Central memory CD8-positive, alpha-beta T cell (primary cell): ENCODE results near the gene CEACAM20.

ENCODE experiments used
- ATAC-seq: fragments of 150-1000 bp; cut with Tn5 transposase; replicated peaks from 2 replicates; pipeline ENCODE4 v1.10.0; 2022; ENCODE audit warnings: mild to moderate bottlenecking, moderate FRiP score, moderate number of reproducible peaks; ENCODE audit not compliant: poor library complexity, severe bottlenecking; ENCODE audit errors: extremely low read depth
- DNase-seq, 2 donors: peaks; one replicate each; pipeline ENCODE4 v3.0.0; 2021; ENCODE audit warnings: low spot score in 2 of 2
- H3K27ac Mint-ChIP-seq: one replicate; pipeline ENCODE4 v1.8.0; 2022; ENCODE audit warnings: low read depth, mild to moderate bottlenecking, moderate library complexity, mixed read lengths
- H3K27me3 Mint-ChIP-seq: one replicate; pipeline ENCODE4 v1.8.0; 2022; ENCODE audit warnings: mixed read lengths
- H3K36me3 Mint-ChIP-seq: one replicate; pipeline ENCODE4 v1.8.0; 2022; ENCODE audit warnings: mild to moderate bottlenecking, moderate library complexity, mixed read lengths; ENCODE audit not compliant: insufficient read depth
- H3K4me1 Mint-ChIP-seq: one replicate; pipeline ENCODE4 v1.8.0; 2022; ENCODE audit warnings: mixed read lengths
- H3K4me3 Mint-ChIP-seq: one replicate; pipeline ENCODE4 v1.8.0; 2022; ENCODE audit warnings: mild to moderate bottlenecking, moderate library complexity, mixed read lengths
- H3K9me3 Mint-ChIP-seq: one replicate; pipeline ENCODE4 v1.8.0; 2022; ENCODE audit warnings: mixed read lengths

Gene CEACAM20

DNA sequence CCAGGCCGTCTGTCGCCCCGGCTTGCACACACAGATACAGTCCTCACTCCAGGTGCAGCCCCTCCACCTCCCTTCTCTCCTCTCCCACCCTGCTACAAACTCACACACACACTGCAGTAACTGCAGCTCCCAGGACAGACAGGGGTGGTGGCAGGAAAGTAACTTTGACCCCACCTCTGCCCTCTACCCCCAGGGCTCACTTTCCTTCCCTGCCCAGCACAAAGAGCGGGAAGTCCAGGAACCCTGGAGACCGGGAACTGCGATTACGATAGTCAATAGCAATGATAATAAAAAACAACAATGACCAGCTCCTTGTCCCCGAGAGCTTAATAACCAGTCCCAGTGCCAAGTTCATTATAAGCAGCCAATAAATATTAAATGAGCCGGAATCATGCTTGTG, at the start of gene CEACAM20:
Gene CEACAM20 (minus strand): TSS at position 140 of the 400 bp plus-strand sequence. CDS start 166 bp downstream, outside the sequence.
- ATAC-seq (no peak), DNase-seq (no peak)
- Mint-ChIP-seq H3K4me3 (no peak within 1 kb of the TSS), H3K9me3 (peaks cover 18% of the 10 kb centered on the region), H3K27me3 (peaks cover 37% of the 10 kb centered on the region), H3K27ac (no peak within 1 kb of the TSS), H3K4me1 (no peaks in the 10 kb centered on the region), H3K36me3 (peaks cover 2% of the 10 kb centered on the region)

DNA sequence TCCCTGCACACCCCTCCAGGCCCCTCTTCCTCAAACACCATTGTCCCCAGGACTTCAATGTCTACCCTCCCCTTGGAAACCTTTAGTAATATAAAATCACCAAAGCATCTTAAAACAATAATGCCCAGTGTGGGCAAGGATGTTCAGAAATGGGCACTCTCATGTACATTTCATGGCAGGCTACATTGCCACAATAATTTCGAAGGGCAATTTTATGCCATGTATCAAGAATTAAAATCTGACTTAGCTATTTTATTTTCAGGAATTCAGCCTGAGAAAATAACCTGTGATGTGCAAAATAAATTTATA, 48.0 kb upstream of the CEACAM20 start:
- Mint-ChIP-seq H3K27ac (no peak overlapping the region), H3K36me3 (peaks cover 2% of the 10 kb centered on the region), H3K4me3 (no peak overlapping the region), H3K9me3 (peaks cover 25% of the 10 kb centered on the region), H3K4me1 (no peaks in the 10 kb centered on the region), H3K27me3 (peaks cover 24% of the 10 kb centered on the region)
- no peak for ATAC-seq
- DNase-seq: no peak

DNA sequence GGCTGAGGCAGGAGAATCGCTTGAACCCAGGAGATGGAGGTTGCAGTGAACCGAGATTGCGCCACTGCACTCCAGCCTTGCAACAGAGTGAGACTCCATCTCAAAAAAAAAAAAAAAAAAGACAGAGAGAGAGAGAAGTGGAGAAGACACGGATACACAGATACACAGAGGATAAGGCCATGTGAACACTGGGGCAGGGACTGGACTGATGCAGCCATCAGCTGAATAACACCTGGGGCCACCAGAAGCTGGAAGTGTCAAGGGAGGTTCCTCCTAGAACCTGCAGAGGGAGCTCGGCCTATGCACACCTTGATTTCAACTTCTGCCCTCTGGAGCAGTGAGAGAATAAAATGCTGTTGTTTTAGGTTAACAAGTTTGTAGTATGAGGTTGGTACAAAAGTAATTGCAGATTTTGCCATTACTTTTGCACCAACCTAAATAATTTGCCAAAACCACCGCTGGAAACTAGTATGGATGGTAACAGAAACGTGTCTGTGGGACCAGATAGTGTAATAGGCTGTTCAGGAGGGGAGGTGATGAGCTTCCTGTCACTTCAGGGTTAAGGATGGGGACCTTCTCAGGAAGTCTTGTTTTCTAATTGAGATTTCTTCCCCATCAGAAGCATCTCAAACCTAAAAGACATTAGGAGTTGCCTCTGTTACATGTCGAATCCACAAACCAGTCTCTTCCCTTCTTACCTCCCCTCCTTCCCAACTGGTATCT, 47.5 kb upstream of the CEACAM20 start:
- ATAC-seq (no peak), DNase-seq (no peak)
- H3K27me3 Mint-ChIP-seq: peaks cover 19% of the 10 kb centered on the region
- H3K36me3 Mint-ChIP-seq: peaks cover 2% of the 10 kb centered on the region
- H3K4me3 Mint-ChIP-seq: no peak overlapping the region
- H3K27ac Mint-ChIP-seq: no peak overlapping the region
- H3K9me3 Mint-ChIP-seq: peaks cover 25% of the 10 kb centered on the region
- H3K4me1 Mint-ChIP-seq: no peaks in the 10 kb centered on the region

DNA sequence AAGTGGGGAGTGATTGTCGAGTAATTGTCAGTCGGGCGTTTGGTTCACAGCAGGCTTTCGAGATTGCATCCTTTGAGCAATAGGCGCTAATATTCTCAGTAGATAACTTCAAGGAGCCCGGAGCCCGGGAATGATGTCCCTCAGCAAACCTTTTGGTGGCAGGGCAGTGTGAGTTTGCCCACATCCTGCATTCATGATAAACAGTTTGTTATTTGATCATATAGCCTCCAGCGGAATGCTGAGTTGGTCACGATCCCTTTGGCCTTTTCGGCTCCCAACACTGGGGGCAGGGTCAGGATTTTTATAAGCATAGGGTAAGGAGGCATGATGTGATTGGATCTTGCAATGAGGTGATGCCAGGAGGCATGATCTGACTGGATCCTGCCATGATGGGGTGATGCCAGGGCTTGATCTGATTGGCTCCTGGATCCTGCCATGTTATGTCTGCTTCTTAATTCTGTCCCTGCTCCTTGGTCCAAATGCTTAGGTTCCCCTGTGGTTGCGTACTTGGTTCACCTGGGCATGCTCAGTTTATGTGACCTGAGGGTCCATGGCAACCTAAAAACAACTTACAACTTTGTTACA, 45.7 kb upstream of the CEACAM20 start:
- no peak for DNase-seq
- peaks cover 15% of the 10 kb centered on the region for H3K27me3 Mint-ChIP-seq
- no peaks in the 10 kb centered on the region for H3K36me3 Mint-ChIP-seq
- no peak overlapping the region for H3K4me3 Mint-ChIP-seq
- H3K9me3 Mint-ChIP-seq: peaks cover 22% of the 10 kb centered on the region
- no peaks in the 10 kb centered on the region for H3K4me1 Mint-ChIP-seq
- no peak overlapping the region for H3K27ac Mint-ChIP-seq
- ATAC-seq: no peak

DNA sequence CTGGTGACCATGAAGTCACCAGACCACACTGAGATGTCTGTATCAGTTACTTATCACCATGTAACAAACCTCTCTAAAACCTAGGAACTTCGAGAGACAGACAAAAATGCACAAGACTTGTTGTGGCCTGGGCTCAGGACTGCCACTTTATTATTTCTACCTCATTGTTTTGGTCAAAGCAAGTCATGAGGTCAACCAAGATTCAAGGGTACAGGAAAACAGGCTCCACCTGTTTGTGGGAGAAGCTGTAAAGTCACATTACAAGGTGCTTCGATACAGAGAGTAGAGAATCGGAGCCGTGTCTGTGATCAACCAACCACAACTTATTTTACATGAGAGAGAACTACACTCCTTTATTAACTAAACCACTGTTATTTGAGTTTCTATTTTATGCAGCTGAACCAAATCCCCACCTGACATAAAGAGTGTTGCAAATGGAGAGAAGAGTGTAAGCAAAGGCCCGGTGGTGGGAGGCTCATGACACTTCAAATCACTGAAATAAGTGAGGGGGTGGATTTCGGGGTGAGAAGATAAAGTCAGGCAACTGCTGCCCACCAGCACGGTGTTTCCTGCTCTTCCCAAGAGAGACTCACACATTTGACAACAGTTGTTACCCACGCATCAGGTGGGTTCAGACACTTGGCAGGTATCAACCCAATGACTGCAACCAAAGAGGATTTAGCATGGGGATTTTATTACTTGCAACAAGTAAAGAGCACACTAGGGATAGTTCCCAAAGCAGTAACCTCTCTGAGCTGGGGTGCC, 44.9 kb upstream of the CEACAM20 start:
- H3K27ac Mint-ChIP-seq: no peak overlapping the region
- ATAC-seq (no peak), DNase-seq (no peak)
- no peaks in the 10 kb centered on the region for H3K4me1 Mint-ChIP-seq
- peaks cover 15% of the 10 kb centered on the region for H3K27me3 Mint-ChIP-seq
- no peaks in the 10 kb centered on the region for H3K36me3 Mint-ChIP-seq
- H3K4me3 Mint-ChIP-seq: no peak overlapping the region
- H3K9me3 Mint-ChIP-seq: peaks cover 18% of the 10 kb centered on the region

DNA sequence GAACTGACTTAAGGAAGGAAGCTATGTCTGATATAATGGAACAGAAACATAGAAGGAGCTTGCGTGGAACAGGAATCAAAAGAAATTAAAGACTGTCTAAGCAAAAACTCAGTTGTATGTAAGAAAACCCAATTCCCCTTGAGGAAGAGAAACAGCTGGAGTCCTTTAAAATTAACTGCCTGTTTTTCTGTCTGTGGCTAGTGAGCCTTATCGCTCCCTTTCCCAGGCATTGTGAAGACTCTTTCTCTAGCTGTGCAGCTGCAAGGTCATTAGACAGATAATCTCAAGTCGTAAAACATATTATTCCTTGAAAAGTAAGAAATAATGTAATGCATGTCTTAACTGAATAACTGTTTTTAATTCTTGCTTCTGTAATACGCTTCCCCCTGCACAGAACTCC, 44.2 kb upstream of the CEACAM20 start:
- Mint-ChIP-seq H3K27me3 (peaks cover 15% of the 10 kb centered on the region), H3K9me3 (peaks cover 18% of the 10 kb centered on the region)

DNA sequence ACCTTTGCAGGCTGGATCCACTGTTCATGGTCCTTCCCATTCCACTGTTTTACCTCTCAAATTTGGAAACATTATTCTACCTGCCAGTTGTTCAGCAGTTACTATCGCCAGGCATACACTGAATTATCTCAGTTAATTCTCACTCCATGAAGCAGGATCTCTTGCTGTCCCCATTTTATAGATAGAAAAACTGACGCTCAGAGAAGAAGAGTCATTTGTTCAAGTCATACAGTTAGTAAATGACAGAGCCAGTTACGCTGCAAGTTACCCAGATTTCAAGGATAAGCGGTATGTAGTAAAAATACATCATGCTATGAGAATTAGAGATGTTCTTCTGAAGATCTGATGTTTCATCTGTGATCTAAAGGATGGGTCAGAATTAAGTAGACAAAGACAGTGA, 43.7 kb upstream of the CEACAM20 start:
- ATAC-seq: no peak
- H3K4me1 Mint-ChIP-seq: no peaks in the 10 kb centered on the region
- DNase-seq: no peak
- no peak overlapping the region for H3K4me3 Mint-ChIP-seq
- H3K9me3 Mint-ChIP-seq: peaks cover 15% of the 10 kb centered on the region
- no peaks in the 10 kb centered on the region for H3K36me3 Mint-ChIP-seq
- H3K27ac Mint-ChIP-seq: no peak overlapping the region
- peaks cover 15% of the 10 kb centered on the region for H3K27me3 Mint-ChIP-seq

More for the DNA sequence above, 44.2 kb upstream of the CEACAM20 start:
- no peaks in the 10 kb centered on the region for H3K36me3 Mint-ChIP-seq
- no peaks in the 10 kb centered on the region for H3K4me1 Mint-ChIP-seq
- no peak overlapping the region for H3K4me3 Mint-ChIP-seq
- ATAC-seq (no peak), DNase-seq (no peak)
- H3K27ac Mint-ChIP-seq: no peak overlapping the region

DNA sequence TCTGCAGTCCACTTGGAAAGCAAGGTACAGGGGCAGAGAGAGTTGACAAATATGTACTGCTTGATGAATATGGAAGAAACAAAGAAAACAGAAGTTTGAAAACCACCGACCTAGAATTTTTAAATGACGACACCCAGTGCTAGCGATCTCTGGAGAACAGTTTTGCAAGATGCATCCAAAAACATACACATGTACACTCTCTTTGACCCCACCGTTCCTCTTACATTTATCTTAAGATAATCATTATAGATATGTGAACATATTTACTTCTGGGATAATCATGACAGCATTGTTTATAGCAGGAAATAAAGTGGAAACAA, 43.1 kb upstream of the CEACAM20 start:
- ATAC-seq: no peak
- H3K36me3 Mint-ChIP-seq: no peaks in the 10 kb centered on the region
- H3K27me3 Mint-ChIP-seq: peaks cover 15% of the 10 kb centered on the region
- DNase-seq: no peak
- no peak overlapping the region for H3K4me3 Mint-ChIP-seq
- H3K9me3 Mint-ChIP-seq: peaks cover 9% of the 10 kb centered on the region
- no peak overlapping the region for H3K27ac Mint-ChIP-seq
- no peaks in the 10 kb centered on the region for H3K4me1 Mint-ChIP-seq

DNA sequence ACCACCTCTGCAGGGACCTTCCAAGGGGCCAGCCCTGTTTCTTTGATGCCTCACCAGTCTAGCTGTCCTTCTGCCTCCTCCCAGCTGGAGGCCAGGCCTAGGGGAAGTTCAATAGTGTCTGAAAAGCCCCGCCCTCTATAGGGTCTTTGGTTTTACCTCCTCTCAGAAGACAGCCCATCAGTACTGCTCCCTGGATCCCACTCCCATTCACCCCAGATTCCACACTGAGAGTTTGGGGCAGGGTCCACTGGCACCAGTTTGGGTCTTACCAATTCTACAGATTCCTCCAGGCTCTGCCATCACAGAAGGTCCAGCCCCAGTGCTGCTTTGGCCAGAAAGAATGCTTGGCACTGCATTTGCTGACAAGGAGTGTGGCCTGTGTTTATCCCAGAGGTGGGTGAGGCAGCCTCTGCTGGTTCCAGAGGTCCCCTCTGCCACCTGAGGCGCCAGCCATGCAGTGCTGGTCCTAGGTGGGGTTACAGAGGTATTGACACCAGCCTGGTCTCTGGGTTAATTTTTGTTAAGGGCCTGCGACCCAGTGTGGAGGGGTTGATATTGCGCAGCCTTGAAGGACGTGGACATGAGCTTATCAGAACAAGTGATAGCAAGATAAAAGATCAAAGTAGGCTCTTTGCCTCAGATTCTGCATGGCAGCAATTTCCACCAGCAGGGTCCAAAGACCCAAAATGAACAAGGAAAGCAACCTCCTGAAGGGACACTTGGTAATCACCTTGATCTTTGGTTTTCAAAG, 42.5 kb upstream of the CEACAM20 start:
- DNase-seq (no peak), ATAC-seq (no peak)
- Mint-ChIP-seq H3K27ac (no peak overlapping the region), H3K9me3 (peaks cover 7% of the 10 kb centered on the region), H3K4me3 (no peak overlapping the region), H3K4me1 (no peaks in the 10 kb centered on the region), H3K27me3 (peaks cover 20% of the 10 kb centered on the region), H3K36me3 (no peaks in the 10 kb centered on the region)

DNA sequence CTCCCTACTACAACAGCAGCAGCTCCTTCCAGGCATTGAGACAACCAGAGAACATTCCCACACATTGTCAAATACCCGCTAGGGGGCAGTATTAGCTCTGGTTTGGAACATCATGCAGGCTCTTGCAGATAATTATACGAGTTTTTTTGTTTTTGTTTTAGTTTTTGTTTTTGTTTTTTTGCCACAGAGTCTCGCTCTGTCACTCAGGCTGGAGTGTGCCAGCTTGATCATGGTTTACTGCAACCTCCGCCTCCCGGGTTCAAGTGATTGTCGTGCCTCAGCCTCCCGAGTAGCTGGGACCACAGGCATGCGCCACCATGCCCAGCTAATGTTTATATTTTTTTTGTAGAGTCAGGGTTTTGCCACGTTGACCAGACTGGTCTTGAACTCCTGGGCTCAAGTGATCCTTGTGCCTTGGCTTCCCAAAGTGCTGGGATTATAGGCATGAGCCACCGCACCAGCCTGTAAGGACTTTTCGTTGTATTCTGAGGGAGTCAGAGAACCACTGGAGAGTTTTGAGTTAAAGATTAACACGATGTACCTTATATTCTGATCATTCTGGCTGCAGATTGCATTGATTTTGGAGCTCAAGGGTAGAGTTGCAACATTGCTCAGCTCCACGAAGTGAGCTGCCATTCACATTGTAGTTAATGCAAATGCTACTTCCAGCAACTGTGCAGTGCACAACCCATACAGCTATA, 41.7 kb upstream of the CEACAM20 start:
- Mint-ChIP-seq H3K4me3 (no peak overlapping the region), H3K27ac (no peak overlapping the region), H3K4me1 (no peaks in the 10 kb centered on the region), H3K36me3 (no peaks in the 10 kb centered on the region), H3K27me3 (peaks cover 26% of the 10 kb centered on the region), H3K9me3 (peaks cover 11% of the 10 kb centered on the region)
- peak in 1 of 2 donors; percentile 14 for DNase-seq
- ATAC-seq: no peak

DNA sequence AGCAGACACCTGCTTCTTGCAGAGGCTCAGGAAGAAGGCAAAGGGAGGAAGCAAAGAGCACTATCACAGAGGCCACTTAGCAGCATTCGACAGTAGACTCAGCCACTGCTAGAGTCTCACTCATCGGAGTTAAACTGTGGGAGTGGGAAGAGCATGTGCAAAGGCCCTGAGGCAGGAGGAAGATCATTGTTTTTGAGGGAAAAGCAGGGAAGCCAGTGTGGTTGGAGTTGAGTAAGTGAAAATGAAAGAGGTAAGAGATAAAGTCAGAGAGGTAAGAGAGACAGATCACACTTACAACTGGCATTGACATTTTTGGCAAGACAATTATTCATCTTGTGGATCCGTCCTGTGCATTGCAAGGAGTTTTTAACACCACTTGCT, 41.1 kb upstream of the CEACAM20 start:
- no peaks in the 10 kb centered on the region for H3K4me1 Mint-ChIP-seq
- H3K4me3 Mint-ChIP-seq: no peak overlapping the region
- no peak overlapping the region for H3K27ac Mint-ChIP-seq
- DNase-seq (no peak), ATAC-seq (no peak)
- H3K36me3 Mint-ChIP-seq: no peaks in the 10 kb centered on the region
- peaks cover 11% of the 10 kb centered on the region for H3K9me3 Mint-ChIP-seq
- peaks cover 26% of the 10 kb centered on the region for H3K27me3 Mint-ChIP-seq

DNA sequence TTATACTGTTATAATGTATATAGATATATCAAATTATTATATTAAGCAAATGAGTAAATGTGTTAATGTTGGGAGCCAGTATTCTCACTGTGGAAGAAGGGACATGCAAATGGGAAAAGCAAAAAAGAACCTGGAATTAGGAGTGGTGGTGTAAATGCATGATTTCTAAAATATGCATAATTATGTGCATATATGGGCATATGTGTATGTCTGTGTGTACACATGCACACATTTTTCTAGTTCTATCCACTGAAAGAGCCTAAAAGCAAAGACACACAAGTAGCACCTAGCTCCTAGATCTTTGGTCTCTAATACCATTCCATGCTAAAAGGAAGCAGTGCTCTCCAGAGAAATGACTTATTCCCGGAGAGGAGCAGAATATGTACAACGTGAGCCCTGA, 38.3 kb upstream of the CEACAM20 start:
- peaks cover 11% of the 10 kb centered on the region for H3K9me3 Mint-ChIP-seq
- no peaks in the 10 kb centered on the region for H3K4me1 Mint-ChIP-seq
- ATAC-seq: no peak
- no peak overlapping the region for H3K27ac Mint-ChIP-seq
- DNase-seq: no peak
- H3K36me3 Mint-ChIP-seq: no peaks in the 10 kb centered on the region
- H3K27me3 Mint-ChIP-seq: peaks cover 11% of the 10 kb centered on the region
- H3K4me3 Mint-ChIP-seq: no peak overlapping the region
